SHP77 treated with DMSO at 0.1 percent for 48 hours (cell line): ENCODE measurements around the gene UQCC2.

Experiments used
- DNase-seq: peaks from one replicate; lab custom pipeline; 2025; lab: John Stamatoyannopoulos, UW

Gene UQCC2

GRCh38 chr6:33744001-33744848 lies 32.7 kb upstream of the UQCC2 start:
- DNase-seq, result peak; percentile 82

GRCh38 chr6:33742837-33743236 lies 31.3 kb upstream of the UQCC2 start:
- DNase-seq, result no peak

- DNase-seq, result no peak
These were observed 30.6 kb upstream of the UQCC2 start for GRCh38 chr6:33742092-33742491.

- DNase-seq, result no peak
These were observed 29.3 kb upstream of the UQCC2 start for GRCh38 chr6:33740794-33741193.

- DNase-seq, result no peak
These were observed 28.7 kb upstream of the UQCC2 start for GRCh38 chr6:33740204-33740608.

GRCh38 chr6:33739571-33739970 lies 28.1 kb upstream of the UQCC2 start:
- DNase-seq, result no peak

GRCh38 chr6:33738879-33739278 lies 27.4 kb upstream of the UQCC2 start:
- no peak for DNase-seq

GRCh38 chr6:33738153-33738552 lies 26.7 kb upstream of the UQCC2 start:
- no peak for DNase-seq

- DNase-seq, result no peak
These were observed 25.9 kb upstream of the UQCC2 start for GRCh38 chr6:33737267-33738026.

GRCh38 chr6:33735216-33735615 lies 23.7 kb upstream of the UQCC2 start:
- no peak for DNase-seq

GRCh38 chr6:33733709-33734007 lies 22.2 kb upstream of the UQCC2 start:
- no peak for DNase-seq

- DNase-seq, result no peak
These were observed 21.6 kb upstream of the UQCC2 start for GRCh38 chr6:33732817-33733708.

GRCh38 chr6:33732385-33732784 lies 20.9 kb upstream of the UQCC2 start:
- DNase-seq, result no peak

- DNase-seq, result no peak
These were observed 20.3 kb upstream of the UQCC2 start for GRCh38 chr6:33731751-33732282.

GRCh38 chr6:33731035-33731434 lies 19.5 kb upstream of the UQCC2 start:
- DNase-seq, result no peak

GRCh38 chr6:33730611-33731010 lies 19.1 kb upstream of the UQCC2 start:
- no peak for DNase-seq

- DNase-seq, result no peak
These were observed 17.6 kb upstream of the UQCC2 start for GRCh38 chr6:33729059-33729458.

GRCh38 chr6:33728438-33728837 lies 16.9 kb upstream of the UQCC2 start:
- DNase-seq, result no peak

- DNase-seq, result no peak
These were observed 16.4 kb upstream of the UQCC2 start for GRCh38 chr6:33727932-33728331.

GRCh38 chr6:33727126-33727525 lies 15.6 kb upstream of the UQCC2 start:
- DNase-seq, result no peak

GRCh38 chr6:33726696-33727095 lies 15.2 kb upstream of the UQCC2 start:
- no peak for DNase-seq
